Measurements from ENCODE around the gene CABLES2.

The CABLES2 gene

DNA sequence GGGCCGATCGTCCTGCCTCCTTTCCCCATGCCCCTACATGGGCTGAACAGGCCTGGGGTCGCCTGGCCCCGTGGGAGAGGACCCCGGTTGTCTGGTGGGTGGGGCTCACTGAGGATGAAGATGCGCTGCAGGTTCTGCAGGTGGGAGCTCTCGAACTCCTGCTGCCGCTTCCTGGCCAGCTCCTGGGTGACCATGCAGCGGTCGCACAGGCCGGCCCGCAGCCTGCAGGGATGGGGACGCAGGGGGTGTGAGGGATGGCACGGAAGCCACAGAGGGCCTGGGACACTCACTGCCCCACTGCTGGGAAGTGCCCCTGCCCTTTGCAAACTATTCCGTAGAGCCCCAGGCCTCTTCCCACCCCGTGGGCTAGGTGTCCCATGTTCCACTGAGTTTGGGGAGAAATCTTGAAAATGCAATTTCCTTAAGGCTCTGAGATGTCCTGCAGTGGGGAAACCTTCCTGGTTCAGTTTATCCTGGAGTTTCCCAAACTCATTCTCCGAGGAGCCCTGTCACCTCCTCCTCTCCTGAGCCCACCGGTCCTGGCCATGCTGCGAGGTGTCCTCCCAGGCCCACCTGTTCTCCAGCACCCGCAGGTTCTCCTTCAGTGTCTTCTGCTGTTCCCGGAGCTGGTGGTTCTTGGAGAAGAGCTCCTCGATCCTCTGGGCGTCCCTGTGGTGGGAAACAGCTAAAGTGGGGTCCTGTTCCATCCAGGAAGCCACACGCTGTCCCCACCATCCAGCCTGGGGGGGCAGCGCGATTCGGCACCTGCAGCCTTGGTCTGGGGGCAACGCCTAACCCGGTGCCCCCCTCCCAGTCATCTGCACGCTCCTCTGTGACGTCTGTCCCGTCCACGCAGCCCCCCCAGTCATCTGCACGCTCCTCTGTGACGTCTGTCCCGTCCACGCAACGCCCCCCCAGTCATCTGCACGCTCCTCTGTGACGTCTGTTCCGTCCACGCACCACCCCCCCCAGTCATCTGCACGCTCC is 9.9 kb upstream of the CABLES2 start:
- no peak for DNase-seq (ENCODE audit: low spot score)
- H3K27ac ChIP-seq, result no peak overlapping the region
- no peak overlapping the region for H3K4me3 ChIP-seq
- TF ChIP-seq CTCF (IDR thresholded peaks at IDR 0.05), result no peak

- Histone ChIP-seq H3K27ac (no peak overlapping the region), H3K4me3 (no peak overlapping the region)
- no peak for TF ChIP-seq CTCF (IDR thresholded peaks at IDR 0.05)
- DNase-seq (ENCODE audit: low spot score), result no peak
These were observed 8.4 kb upstream of the CABLES2 start for GRCh38 chr20:62415354-62416111.

DNA sequence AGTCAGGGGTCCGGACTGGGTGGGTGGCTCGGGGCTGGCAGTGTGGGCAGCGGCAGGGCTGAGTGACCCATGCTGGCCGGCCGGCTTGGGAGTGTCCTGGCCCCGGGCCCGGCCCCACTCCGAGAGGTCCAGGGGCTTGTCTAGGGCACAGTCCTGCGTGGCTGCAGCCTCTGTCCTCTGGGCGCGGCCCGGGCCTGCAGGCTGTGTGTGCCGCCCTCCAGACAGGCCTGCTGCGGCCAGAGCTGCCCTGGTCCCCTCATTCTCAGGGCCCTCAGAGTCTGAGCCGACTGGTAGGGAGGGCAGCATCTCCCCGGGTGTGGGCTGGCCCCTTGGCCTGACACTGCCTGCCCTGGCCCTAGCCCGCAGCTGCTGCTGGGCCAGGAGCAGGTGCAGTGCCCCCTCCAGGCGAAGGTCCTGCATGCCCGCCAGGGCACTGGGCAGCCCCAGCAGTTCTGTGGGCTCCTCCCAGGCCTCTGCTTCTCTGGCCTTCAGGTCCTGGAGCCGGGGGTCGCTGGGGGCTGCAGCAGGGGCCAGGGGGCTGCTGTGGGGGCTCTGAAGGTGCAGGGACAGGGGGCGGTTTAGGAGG is 6.9 kb upstream of the CABLES2 start:
- DNase-seq (ENCODE audit: low spot score), result no peak
- H3K4me3 ChIP-seq, result no peak overlapping the region
- TF ChIP-seq CTCF (IDR thresholded peaks at IDR 0.05), result no peak
- H3K27ac ChIP-seq, result no peak overlapping the region

GRCh38 chr20:62413025-62413570 is 6.0 kb upstream of the CABLES2 start:
- Histone ChIP-seq H3K4me3 (no peak overlapping the region), H3K27ac (no peak overlapping the region)
- no peak for DNase-seq (ENCODE audit: low spot score)
- TF ChIP-seq CTCF (IDR thresholded peaks at IDR 0.05), result no peak

GRCh38 chr20:62412194-62413024 is 5.3 kb upstream of the CABLES2 start:
- no peak for TF ChIP-seq CTCF (IDR thresholded peaks at IDR 0.05)
- DNase-seq (ENCODE audit: low spot score), result no peak
- Histone ChIP-seq H3K27ac (no peak overlapping the region), H3K4me3 (no peak overlapping the region)

GRCh38 chr20:62411479-62412193 is 4.6 kb upstream of the CABLES2 start:
- H3K27ac ChIP-seq, result no peak overlapping the region
- no peak for TF ChIP-seq CTCF (IDR thresholded peaks at IDR 0.05)
- DNase-seq (ENCODE audit: low spot score), result no peak
- H3K4me3 ChIP-seq, result no peak overlapping the region

Data from coronary artery (tissue), 2 donors.